Measurements from ENCODE around the gene MAPRE3.

DNA sequence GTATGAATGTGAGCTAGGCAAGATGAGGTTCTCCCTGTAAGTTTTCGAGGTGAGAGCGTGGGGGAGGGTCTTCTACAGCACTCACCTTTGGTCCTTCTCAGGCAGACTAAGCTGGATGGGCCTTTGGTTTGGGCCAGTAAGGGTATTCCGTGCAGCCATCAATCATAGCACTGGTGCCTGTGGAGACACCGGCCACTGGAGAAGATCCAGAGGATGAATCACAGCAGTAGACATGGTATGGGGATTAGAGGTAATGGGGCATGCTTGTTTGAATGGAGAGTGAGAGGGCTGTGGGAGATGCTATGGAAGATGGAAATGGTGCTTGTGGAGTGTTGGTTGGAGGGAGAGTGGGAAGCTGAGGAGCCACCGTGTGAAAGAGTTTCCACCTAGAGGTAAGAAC is 16.1 kb downstream of the MAPRE3 start:
- TF ChIP-seq, protein P1, sequence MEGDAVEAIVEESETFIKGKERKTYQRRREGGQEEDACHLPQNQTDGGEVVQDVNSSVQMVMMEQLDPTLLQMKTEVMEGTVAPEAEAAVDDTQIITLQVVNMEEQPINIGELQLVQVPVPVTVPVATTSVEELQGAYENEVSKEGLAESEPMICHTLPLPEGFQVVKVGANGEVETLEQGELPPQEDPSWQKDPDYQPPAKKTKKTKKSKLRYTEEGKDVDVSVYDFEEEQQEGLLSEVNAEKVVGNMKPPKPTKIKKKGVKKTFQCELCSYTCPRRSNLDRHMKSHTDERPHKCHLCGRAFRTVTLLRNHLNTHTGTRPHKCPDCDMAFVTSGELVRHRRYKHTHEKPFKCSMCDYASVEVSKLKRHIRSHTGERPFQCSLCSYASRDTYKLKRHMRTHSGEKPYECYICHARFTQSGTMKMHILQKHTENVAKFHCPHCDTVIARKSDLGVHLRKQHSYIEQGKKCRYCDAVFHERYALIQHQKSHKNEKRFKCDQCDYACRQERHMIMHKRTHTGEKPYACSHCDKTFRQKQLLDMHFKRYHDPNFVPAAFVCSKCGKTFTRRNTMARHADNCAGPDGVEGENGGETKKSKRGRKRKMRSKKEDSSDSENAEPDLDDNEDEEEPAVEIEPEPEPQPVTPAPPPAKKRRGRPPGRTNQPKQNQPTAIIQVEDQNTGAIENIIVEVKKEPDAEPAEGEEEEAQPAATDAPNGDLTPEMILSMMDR (IDR thresholded peaks at IDR 0.05; ENCODE audit: insufficient read depth, low read length, poor library complexity, severe bottlenecking) = no peak
- TF ChIP-seq EZH2phosphoT487 (conservative IDR thresholded peaks at IDR 0.05; ENCODE audit: low read length) = no peak
